ENCODE measurements around the gene NASP.

DNA sequence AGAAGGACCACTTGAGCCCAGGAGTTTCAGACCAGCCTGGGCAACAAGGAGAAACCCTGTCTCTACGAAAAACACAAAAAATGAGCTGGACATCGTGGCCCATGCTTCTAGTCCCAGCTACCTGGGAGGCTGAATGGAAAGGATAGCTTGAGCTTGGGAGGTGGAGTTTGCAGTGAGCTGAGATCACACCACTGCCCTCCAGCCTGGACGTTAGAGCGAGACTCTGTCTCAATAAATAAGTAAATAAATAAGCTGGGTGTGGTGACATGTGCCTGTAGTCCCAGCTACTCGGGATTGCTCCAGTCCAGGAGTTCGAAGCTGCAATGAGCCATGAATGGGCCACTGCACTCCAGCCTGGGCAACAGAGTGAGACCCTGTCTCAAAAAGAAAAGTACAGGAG is 29.6 kb upstream of the NASP start:
- no peak for TF ChIP-seq MEIS2 (CRISPR knock-in tag; IDR thresholded peaks at IDR 0.05)
- TF ChIP-seq DR1 (CRISPR knock-in tag; IDR thresholded peaks at IDR 0.05), result no peak
- TF ChIP-seq, protein P1, sequence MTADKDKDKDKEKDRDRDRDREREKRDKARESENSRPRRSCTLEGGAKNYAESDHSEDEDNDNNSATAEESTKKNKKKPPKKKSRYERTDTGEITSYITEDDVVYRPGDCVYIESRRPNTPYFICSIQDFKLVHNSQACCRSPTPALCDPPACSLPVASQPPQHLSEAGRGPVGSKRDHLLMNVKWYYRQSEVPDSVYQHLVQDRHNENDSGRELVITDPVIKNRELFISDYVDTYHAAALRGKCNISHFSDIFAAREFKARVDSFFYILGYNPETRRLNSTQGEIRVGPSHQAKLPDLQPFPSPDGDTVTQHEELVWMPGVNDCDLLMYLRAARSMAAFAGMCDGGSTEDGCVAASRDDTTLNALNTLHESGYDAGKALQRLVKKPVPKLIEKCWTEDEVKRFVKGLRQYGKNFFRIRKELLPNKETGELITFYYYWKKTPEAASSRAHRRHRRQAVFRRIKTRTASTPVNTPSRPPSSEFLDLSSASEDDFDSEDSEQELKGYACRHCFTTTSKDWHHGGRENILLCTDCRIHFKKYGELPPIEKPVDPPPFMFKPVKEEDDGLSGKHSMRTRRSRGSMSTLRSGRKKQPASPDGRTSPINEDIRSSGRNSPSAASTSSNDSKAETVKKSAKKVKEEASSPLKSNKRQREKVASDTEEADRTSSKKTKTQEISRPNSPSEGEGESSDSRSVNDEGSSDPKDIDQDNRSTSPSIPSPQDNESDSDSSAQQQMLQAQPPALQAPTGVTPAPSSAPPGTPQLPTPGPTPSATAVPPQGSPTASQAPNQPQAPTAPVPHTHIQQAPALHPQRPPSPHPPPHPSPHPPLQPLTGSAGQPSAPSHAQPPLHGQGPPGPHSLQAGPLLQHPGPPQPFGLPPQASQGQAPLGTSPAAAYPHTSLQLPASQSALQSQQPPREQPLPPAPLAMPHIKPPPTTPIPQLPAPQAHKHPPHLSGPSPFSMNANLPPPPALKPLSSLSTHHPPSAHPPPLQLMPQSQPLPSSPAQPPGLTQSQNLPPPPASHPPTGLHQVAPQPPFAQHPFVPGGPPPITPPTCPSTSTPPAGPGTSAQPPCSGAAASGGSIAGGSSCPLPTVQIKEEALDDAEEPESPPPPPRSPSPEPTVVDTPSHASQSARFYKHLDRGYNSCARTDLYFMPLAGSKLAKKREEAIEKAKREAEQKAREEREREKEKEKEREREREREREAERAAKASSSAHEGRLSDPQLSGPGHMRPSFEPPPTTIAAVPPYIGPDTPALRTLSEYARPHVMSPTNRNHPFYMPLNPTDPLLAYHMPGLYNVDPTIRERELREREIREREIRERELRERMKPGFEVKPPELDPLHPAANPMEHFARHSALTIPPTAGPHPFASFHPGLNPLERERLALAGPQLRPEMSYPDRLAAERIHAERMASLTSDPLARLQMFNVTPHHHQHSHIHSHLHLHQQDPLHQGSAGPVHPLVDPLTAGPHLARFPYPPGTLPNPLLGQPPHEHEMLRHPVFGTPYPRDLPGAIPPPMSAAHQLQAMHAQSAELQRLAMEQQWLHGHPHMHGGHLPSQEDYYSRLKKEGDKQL (CRISPR knock-in tag; IDR thresholded peaks at IDR 0.05; ENCODE audit: low read depth), result no peak
- TF ChIP-seq, protein P2, sequence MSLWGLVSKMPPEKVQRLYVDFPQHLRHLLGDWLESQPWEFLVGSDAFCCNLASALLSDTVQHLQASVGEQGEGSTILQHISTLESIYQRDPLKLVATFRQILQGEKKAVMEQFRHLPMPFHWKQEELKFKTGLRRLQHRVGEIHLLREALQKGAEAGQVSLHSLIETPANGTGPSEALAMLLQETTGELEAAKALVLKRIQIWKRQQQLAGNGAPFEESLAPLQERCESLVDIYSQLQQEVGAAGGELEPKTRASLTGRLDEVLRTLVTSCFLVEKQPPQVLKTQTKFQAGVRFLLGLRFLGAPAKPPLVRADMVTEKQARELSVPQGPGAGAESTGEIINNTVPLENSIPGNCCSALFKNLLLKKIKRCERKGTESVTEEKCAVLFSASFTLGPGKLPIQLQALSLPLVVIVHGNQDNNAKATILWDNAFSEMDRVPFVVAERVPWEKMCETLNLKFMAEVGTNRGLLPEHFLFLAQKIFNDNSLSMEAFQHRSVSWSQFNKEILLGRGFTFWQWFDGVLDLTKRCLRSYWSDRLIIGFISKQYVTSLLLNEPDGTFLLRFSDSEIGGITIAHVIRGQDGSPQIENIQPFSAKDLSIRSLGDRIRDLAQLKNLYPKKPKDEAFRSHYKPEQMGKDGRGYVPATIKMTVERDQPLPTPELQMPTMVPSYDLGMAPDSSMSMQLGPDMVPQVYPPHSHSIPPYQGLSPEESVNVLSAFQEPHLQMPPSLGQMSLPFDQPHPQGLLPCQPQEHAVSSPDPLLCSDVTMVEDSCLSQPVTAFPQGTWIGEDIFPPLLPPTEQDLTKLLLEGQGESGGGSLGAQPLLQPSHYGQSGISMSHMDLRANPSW (CRISPR knock-in tag; IDR thresholded peaks at IDR 0.05; ENCODE audit: borderline replicate concordance), result no peak

Measured in HepG2 (cell line).